ENCODE results near the gene ATPAF1.

ATPAF1 gene

GRCh38 chr1:46667782-46668760 lies at the start of gene ATPAF1 (continued):
- TF ChIP-seq ZNF639 (tag by site-specific recombination; IDR thresholded peaks at IDR 0.05) (no peak), PRDM10 (tag by site-specific recombination; IDR thresholded peaks at IDR 0.05) (no peak), PRDM6 (tag by site-specific recombination; IDR thresholded peaks at IDR 0.05) (no peak), ZNF416 (tag by site-specific recombination; IDR thresholded peaks at IDR 0.05) (no peak), PATZ1 (tag by site-specific recombination; IDR thresholded peaks at IDR 0.05) (peak; percentile 58; the same call in 1 of the 2 replicates)

GRCh38 chr1:46717654-46718053 lies 49.5 kb upstream of the ATPAF1 start:
- no peak overlapping the region for H3K27ac ChIP-seq (ENCODE audit: extremely low read depth, low read depth, low read length)
- H3K4me1 ChIP-seq (ENCODE audit: control insufficient read depth, insufficient read depth, low read length): peaks cover 3% of the 10 kb centered on the region; the same call in 1 of the 2 replicates
- H3K9me3 ChIP-seq (ENCODE audit: control insufficient read depth, insufficient read depth, low read depth, low read length): no peaks in the 10 kb centered on the region
- peak overlapping the region; percentile 95 for H3K4me3 ChIP-seq (ENCODE audit: low read depth, low read length)
- TF ChIP-seq ZIC2 (tag by site-specific recombination; IDR thresholded peaks at IDR 0.05): no peak
- no peak for TF ChIP-seq ZNF580 (tag by site-specific recombination; IDR thresholded peaks at IDR 0.05)
- TF ChIP-seq PRDM1 (tag by site-specific recombination; IDR thresholded peaks at IDR 0.05): peak; percentile 92
- TF ChIP-seq ZBTB17 (tag by site-specific recombination; IDR thresholded peaks at IDR 0.05): peak; percentile 49
- POLR2A ChIA-PET: interaction anchor here (1.6 kb wide), 1 partner anchor 113 kb away, joined by 5 read pairs; the partner anchor contains the start of gene MKNK1
- CTCF ChIA-PET: interaction anchor here (1.5 kb wide), 1 partner anchor 7 kb away, joined by 5 read pairs; no protein-coding TSS in a partner anchor
- peaks cover 17 to 48% of the 10 kb centered on the region in 2 experiments for H3K36me3 ChIP-seq (ENCODE audit: control insufficient read depth in 2 of 2, insufficient read depth in 1 of 2, low read length in 2 of 2)

GRCh38 chr1:46714976-46715375 lies 46.8 kb upstream of the ATPAF1 start:
- CTCF ChIA-PET: interaction anchor here (0.5 to 2.8 kb wide), 2 partner anchors 10 to 180 kb away, joined by 3 to 20 read pairs; no protein-coding TSS in a partner anchor
- H3K36me3 ChIP-seq (ENCODE audit: control insufficient read depth in 2 of 2, insufficient read depth in 1 of 2, low read length in 2 of 2): peaks cover 26 to 73% of the 10 kb centered on the region in 2 experiments
- TF ChIP-seq ZNF488 (tag by site-specific recombination; IDR thresholded peaks at IDR 0.05) (no peak), SP3 (tag by site-specific recombination; IDR thresholded peaks at IDR 0.05) (no peak), REPIN1 (tag by site-specific recombination; IDR thresholded peaks at IDR 0.05; ENCODE audit: low read depth) (no peak), BCL11B (tag by site-specific recombination; IDR thresholded peaks at IDR 0.05; ENCODE audit: low read depth) (no peak), ZNF514 (tag by site-specific recombination; IDR thresholded peaks at IDR 0.05) (no peak), ZNF449 (tag by site-specific recombination; IDR thresholded peaks at IDR 0.05) (no peak), PBX3 (CRISPR knock-in tag; IDR thresholded peaks at IDR 0.05) (no peak), ZNF112 (tag by site-specific recombination; IDR thresholded peaks at IDR 0.05) (no peak), PRDM1 (tag by site-specific recombination; IDR thresholded peaks at IDR 0.05) (no peak)

More at GRCh38 chr1:46714976-46715375, 46.8 kb upstream of the ATPAF1 start:
- Histone ChIP-seq H3K27ac (ENCODE audit: extremely low read depth, low read depth, low read length) (no peak overlapping the region), H3K4me3 (ENCODE audit: low read depth, low read length) (no peak overlapping the region), H3K4me1 (ENCODE audit: control insufficient read depth, insufficient read depth, low read length) (peaks cover 3% of the 10 kb centered on the region; the same call in 1 of the 2 replicates), H3K9me3 (ENCODE audit: control insufficient read depth, insufficient read depth, low read depth, low read length) (no peaks in the 10 kb centered on the region)
- POLR2A ChIA-PET: no interaction called here

Data from HEK293 (cell line).